ENCODE measurements around the gene MDP1.
"Not testable (repeated sequence)": the region's sequence is repeated elsewhere in the genome, so short reads cannot be mapped to it uniquely, and the experiment has no call there.

Gene MDP1

DNA sequence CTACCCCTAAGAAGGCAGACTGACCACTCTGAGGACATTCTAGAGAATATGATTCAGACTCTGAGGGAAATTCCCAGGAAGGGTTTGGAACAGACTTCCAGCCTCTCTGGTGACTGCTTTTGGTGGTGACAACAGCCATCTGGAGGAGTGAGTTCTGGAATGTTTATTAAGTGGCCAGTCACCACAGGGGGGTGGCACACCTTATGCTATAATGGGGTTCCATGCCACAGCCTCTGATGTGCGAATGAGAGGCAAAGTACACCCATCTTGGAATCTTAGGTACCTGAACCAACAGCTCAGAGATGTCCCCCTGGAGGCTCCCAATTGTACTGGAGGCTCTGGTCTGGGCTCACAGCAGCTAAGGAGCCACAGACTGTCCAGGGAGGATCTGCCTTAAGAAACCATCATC lies 36.0 kb upstream of the MDP1 start:
- DNase-seq (ENCODE audit: low read depth in 2 of 2, low spot score in 1 of 2), result no peak

DNA sequence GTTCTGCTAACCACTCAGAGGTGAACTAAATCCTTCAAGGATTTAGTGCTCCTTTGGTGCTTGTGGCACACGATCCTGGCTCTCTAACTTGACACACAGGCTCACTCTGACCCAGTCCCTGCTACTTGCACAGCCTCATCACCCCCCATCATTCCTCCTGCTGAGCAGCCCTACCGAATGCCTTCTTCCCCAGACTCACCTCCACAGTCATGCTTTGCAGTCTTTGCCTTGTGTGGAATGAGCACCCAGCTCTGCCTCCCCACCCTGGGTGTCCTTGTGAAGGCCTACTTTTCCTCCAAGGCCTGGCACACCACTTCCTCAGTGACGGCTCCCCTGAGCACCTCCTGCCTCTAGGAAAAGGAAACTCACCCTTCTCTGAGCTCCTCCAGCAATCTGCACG lies 34.5 kb upstream of the MDP1 start:
- DNase-seq (ENCODE audit: low read depth in 2 of 2, low spot score in 1 of 2), result no peak

DNA sequence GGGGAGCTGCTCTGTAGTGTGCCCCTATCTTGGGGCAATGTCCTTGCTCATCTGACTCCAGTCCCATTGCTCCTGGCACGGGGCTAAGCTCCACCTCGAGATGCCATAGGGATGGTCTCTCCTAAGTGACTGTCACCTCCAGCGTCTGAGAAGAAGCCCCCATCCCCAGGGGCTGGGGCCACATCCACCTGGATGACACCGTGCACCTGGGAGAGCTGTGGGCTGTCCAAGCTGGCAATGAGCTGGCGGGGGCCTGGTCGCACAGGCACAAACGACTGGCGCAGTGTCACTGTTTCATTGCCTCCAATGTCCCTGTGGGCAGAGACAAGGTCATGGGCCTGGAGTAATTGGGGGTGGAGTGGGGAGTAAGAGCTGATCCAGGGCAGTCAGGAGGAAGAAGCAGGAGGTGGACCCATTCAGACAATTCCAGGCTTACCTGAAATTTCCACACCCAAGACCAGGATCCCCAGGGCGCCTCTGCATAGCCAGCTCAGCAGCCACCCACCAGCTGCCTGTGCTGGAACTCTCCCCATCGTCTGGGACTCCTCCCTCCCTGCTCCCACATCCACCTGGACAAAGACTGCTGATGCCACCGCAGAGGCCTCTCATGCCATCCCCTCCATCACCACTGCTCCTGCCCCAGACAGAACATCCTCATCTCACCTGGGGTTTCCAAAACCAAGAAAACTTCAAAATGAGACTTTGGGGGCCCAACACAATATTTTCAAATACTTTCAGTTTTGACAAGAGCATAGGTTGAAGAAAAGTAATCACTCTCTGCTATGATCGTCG lies 33.6 kb upstream of the MDP1 start:
- DNase-seq (ENCODE audit: low read depth in 2 of 2, low spot score in 1 of 2), result no peak

DNA sequence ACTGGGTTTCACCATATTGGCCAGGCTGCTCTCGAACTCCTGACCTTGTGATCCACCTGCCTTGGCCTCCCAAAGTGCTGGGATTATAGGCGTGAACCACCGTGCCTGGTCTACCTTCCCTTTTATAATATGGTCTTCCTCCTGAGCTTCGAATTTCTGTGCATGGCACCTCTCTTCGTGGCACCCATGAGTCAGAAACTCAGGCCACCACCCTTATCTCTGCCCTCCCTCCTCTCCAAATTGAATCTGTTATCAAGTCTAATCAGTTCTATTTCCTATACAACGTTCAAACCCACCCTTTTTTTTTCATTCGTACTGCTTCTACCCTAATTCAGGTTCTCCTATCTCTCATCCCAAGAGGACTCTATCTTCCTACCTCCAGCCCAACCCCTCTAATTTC lies 31.6 kb upstream of the MDP1 start:
- DNase-seq (ENCODE audit: low read depth in 2 of 2, low spot score in 1 of 2), result no peak

DNA sequence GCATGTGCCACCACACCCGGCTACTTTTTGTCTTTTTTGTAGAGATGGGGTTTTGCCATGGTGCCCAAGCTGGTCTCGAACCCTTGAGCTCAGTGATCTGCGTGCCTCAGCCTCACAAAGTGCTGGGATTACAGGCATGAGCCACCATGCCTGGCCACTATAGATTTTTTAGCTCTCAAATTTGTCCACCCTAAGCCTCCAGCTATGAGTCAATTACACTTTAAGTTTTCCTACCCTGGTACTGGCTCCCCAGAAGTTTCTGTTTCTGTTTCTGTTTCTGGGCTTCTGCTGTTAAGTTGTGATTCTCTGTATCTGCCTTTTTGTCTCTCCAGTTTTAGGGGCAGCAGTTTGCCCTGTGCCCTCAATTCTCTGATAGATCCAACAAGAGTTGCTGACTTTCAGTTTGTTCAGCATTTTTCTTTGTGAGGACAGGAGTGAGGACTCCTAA lies 30.9 kb upstream of the MDP1 start:
- DNase-seq (ENCODE audit: low read depth in 2 of 2, low spot score in 1 of 2), result no peak

DNA sequence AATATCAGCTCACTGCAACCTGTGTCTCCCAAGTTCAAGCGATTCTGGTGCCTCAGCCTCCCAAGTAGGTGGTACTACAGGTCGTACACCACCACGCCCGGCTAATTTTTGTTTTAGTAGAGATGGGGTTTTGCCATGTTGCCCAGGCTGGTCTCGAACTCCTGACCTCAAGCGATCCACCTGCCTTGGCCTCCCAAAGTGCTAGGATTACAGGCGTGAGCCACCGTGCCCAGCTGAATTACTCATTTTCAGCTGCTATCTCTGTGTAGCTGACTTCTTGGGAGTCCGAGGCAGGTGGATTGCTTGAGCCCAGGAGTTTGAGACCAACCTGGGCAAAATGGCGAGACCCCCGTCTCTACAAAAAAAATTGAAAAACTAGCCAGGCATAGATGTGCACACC lies 29.5 kb upstream of the MDP1 start:
- DNase-seq (ENCODE audit: low read depth in 2 of 2, low spot score in 1 of 2), result not testable (repeated sequence)

DNA sequence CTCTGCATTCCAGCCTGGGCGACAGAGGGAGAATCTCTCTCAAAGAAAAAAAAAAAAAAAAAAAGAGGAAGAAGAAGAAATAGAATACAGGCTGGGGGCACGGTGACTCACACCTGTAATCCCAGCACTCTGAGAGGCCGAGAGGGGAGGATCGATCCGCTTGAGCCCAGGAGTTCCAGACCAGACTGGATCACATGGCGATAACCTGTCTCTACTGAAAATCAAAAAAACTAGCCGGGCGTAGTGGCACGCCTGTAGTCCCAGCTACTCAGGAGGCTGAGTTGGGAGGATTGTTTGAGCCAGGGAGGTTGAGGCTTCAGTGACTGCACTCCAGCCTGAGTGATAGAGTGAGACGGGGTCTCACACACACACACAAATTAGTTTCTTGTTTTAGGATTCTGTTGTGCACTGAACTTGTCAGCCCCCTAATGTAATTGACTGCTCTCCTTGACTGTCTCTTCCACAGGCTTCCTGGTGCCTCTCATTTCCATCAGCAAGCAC lies 27.5 kb upstream of the MDP1 start:
- no peak for DNase-seq (ENCODE audit: low read depth in 2 of 2, low spot score in 1 of 2)

DNA sequence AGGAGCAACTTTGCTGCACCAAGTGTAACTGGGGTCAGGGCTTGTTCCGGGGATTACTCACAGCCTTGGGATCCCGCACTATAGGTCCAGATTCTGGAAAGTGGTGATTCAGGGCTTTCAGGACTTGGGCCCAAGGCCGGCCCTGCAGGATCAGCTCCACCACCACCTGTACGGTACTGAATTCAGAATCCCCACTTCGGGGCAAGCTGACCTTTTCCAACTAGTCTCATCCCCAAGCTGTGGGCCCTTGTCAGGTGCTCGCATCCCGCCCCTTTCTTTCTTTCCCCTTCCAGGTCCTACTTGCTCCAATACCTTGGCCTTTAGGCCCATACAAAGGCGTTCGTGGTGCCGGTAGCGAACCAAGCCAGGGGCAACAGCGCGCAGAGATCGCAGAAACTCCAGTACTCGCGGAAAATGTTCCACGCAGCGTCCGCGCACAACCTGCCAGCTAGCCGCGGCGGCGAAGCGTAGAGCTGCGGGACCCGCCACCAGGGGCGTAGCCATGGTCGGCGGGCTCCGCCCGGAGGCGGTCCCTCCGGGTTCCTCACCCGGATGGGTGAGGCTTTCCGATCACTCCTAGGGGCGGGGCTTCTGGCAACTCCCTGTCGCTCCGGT lies 26.1 kb upstream of the MDP1 start:
- DNase-seq (ENCODE audit: low read depth in 2 of 2, low spot score in 1 of 2), result peak in 1 of 2 donors; percentile 88

DNA sequence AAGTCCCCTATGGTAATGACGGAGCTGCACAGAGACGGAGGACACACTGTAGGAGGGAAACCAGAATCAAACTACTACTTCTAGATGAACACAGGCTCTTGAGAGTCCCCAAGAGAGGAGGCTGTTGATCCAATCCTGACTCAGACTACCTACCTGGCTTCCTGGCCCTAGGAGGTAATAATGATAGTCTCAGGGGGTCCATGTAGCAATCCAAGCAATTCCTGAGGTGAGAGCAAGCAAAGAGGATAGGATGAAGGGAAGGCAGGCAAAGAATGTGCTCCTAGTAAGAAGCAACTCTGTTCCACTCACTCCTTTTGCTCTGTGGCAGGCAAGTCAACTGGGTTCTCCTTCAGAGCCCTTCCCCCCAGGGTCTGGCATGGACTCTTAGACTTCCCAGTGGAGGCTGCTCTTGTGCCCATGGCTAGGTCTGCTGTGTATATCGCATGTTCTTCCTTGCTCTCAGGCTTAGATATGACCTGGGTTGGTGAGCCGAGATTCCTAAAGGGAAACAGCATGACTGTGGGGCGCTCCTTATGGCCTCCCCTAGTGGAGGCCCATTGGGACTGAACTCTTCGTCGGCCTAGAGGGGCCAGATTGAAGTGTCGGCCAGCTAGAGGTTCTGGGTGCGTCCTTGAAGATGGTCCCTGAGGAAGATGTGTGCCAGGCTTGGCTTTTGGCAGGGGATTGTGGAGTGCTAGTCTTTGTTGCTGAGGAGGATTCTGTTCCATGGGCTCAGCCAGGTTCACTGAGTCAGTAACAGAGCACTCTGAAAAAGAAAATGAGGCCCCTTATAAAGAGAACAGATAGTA lies 24.4 kb upstream of the MDP1 start:
- no peak for DNase-seq (ENCODE audit: low read depth in 2 of 2, low spot score in 1 of 2)

DNA sequence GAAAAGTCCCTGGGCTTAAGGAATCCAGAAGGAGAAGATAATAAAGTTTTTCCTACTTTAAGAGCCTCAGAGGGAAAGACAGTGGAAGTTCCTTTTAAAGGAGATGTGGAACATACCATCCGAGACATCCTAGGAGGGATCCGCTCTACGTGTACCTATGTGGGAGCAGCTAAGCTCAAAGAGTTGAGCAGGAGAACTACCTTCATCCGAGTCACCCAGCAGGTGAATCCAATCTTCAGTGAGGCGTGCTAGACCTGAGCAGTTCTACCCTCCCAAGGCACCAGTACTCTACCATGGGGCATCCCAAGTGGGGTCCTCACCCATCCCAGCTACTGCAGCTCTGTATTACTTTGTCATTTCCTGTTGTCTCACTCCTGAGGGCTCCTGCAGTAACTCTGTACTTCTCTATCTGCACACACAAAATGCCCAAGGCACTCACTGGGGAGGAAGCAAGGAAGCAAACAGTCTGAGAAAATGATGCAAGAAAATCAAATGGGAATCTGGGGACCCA lies 22.7 kb upstream of the MDP1 start:
- DNase-seq (ENCODE audit: low read depth in 2 of 2, low spot score in 1 of 2), result no peak

DNA sequence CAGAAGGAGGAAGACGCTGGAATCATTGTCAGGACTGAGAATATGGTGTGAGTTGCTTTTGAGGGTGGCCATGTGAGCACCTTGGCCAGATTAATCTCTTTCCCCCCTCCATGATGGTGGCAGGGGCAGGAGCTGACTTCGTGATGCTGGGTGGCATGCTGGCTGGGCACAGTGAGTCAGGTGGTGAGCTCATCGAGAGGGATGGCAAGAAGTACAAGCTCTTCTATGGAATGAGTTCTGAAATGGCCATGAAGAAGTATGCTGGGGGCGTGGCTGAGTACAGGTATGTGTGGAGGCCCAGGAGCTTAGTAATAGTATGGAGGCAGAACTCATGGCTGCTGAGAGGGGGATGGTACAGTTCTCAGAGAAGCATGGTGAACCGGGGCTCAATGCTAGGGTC lies 22.3 kb upstream of the MDP1 start:
- DNase-seq (ENCODE audit: low read depth in 2 of 2, low spot score in 1 of 2), result no peak

DNA sequence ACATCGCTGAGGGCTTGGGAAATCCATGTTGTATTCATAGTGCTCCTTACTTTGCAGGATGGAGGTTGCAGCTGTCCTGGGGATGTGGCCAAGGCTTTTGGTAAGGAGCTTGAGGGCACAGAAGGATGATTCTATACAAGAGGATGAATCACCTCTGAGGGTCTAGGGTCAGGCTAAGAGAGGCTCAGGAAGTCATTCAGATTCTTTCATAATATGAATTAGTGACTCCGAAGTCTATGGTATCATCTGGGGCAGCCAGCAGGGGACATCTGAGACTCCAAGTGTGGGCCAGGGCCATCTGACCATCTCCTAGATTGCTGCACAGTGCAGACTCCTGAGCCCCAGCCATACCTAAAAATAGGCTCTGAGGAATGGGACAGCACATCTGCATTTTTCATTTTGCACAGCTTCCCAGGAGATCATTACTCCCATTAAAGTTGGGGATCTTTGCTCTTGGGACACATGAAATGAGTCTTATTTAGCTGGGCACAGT lies 21.6 kb upstream of the MDP1 start:
- DNase-seq (ENCODE audit: low read depth in 2 of 2, low spot score in 1 of 2), result no peak

DNA sequence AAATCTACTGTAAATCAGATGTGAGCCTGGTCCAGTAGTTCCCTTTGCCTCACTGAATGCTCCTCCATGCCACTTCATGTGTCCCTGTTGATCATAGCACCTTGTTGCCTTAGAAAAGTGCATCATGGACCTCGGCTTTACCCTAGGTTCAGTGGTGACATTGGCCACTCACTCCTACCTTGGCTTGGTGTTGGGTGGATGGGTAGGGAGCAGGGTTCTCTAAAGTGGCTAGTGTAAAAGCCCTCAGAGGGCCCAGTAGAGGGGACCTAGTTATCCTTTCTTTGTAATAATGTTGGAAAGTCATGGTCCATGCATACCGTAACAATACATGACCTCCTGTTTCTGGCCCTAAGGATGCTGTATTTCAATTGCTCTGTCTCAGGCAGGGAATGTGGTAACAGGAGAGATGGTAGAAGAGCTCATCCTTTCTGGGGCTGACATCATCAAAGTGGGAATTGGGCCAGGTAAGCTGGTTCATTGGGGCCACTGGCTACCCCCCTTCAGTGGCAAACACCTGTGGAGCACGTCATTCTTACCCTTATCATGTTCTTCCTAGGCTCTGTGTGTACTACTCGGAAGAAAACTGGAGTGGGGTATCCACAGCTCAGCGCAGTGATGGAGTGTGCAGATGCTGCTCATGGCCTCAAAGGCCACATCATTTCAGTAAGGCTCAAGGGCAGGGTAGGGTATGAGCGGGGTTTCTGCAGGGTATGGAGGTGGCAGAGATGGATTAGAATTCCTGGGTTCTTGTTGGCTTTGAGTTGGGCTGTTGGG lies 21.0 kb upstream of the MDP1 start:
- DNase-seq (ENCODE audit: low read depth in 2 of 2, low spot score in 1 of 2), result no peak

DNA sequence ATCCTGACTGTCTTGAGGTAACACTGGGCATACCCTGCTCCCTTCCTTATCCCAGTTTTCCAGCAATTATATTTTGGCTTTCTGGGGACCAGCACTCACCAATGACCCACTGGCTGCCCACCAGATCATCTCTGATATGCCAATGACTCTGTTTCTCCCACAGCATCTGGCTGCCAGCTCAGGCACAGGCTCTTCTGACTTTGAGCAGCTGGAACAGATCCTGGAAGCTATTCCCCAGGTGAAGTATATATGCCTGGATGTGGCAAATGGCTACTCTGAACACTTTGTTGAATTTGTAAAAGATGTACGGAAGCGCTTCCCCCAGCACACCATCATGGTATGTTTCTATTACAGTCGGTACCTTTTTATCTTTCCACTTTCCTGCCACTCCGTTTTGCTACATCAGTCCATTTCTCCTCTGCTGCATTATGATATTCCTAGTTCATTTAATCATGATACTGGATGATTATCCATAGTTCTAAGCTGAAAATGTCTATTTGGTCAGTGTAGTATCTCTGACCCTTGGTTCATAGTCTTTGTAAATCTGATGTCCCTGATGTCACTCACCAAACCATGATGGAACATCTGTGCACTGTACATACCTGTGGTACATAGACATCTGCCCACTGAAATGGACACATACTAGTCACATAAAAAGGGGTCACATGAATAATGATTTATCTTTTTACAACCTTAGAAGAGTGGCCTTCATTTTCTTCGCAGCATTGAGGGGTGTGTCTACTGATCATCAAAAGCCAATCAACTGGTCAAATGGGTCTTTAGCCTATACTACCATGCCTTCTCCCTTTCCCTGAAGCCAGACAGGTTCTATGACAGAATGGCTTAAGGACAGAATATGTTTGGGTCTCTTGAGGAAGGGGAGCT lies 20.2 kb upstream of the MDP1 start:
- no peak for DNase-seq (ENCODE audit: low read depth in 2 of 2, low spot score in 1 of 2)

DNA sequence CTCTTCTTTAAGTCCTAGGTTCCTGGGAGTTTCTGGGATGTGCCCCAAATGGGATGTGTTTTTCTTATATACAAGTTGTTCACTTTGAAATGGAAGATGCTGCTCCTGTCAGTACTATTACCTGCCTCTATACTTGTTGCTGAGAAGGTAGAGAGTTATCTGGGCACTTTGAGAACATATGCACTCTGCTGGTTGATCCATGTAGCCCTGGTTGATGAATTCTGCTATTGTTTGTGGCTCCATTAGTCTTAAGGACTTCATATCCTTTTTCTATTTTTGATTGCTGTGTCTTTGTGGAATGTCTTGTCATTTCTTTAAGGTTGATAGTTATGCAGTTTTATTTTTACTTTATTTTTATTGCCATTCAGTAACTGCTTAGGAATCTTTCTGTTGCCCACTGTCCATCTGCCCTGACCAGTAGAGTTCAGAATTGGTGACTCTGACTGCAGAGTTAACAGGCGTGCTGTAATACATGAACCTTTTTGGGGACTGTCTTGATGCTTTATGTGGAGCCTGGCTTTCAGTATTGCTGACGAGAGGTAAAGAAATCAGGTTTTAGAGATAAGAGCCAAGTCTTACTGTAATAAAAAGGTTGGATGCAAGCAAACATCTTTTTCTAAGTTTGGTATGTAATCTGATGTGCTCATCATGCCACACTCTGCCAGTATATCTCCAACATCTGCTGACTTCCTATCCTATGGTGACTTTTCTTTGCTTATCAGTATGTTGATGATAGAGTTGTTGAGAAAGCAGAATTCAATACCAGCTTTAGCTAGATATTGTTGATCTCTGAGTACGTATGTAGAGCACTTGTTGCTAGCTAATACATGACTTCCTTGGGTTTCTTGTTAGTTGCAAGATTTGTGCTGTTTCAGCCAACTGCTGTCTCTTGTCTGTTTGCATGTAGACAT lies 18.5 kb upstream of the MDP1 start:
- DNase-seq (ENCODE audit: low read depth in 2 of 2, low spot score in 1 of 2), result no peak

DNA sequence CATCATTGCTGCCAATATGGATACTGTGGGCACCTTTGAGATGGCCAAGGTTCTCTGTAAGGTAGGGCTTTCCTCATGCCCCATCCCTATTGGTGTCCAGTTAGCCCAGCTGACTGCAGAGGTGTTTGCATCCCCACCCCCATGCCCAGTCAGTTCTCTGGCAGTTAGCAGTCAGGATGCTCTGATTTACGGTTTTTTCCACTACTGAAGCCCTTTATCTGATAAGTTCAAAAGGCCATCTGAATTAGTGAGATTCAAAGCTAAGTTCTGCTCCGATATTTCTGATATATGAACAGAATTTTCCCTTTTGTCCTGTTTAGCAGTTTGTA lies 17.6 kb upstream of the MDP1 start:
- DNase-seq (ENCODE audit: low read depth in 2 of 2, low spot score in 1 of 2), result no peak

DNA sequence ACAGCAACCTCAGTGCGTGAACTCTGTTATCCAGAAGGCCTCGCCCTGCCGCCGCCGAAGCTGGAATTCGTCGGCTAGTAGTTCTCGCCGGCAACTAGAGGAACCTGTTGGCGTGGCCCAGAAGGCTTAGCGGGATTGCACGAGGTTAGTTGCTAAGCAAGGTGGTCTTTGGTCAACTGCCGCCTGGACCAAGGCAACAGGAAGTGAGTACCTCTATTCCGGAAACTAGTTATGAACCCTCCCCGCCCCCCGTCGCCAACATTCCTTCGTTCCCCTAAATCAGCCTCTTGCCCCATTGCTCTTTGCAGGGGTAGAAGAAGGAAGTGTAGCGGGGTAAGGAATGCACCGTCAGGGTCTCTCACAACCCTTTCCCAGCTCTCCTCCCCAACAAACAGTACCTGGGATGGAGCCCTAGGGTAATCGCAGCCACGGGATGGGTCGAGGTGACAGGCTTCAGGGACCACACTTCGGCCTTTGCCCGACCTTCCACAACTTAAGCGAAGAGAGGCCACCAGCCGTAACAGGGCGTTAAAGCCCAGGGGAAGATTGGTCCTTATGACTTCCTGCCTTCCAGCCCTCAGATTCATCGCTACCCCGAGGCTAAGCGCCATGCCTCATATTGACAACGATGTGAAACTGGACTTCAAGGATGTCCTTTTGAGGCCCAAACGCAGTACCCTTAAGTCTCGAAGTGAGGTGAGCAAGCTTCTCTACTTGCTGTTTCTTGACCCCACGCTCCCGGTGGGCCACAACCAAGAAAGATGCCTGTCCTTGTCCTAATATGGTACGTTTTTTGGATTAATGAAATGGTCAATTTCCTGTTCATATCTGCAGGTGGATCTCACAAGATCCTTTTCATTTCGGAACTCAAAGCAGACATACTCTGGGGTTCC lies 17.0 kb upstream of the MDP1 start, which contains the start of gene GMPR2:
GMPR2 (plus strand) TSS at position 285 of the 893 bp plus-strand sequence; CDS start at position 610, 325 bp downstream.
- DNase-seq (ENCODE audit: low read depth in 2 of 2, low spot score in 1 of 2), result peak in 1 of 2 donors; percentile 19

Measured in stimulated activated CD8-positive, alpha-beta memory T cell treated with anti-CD3 and anti-CD28 coated beads, Interleukin-4, amount 100 ng/mL, for 4 hours (primary cell).